Activated CD4-positive, alpha-beta T cell treated with anti-CD3 and anti-CD28 coated beads for 1 hour (primary cell): ENCODE results near the gene FCHO1.
"Not testable (repeated sequence)": the region's sequence is repeated elsewhere in the genome, so short reads cannot be mapped to it uniquely, and the experiment has no call there.

Experiments used
- DNase-seq: peaks from one replicate; pipeline ENCODE4 v3.0.0-alpha.2; 2020

Gene FCHO1

DNA sequence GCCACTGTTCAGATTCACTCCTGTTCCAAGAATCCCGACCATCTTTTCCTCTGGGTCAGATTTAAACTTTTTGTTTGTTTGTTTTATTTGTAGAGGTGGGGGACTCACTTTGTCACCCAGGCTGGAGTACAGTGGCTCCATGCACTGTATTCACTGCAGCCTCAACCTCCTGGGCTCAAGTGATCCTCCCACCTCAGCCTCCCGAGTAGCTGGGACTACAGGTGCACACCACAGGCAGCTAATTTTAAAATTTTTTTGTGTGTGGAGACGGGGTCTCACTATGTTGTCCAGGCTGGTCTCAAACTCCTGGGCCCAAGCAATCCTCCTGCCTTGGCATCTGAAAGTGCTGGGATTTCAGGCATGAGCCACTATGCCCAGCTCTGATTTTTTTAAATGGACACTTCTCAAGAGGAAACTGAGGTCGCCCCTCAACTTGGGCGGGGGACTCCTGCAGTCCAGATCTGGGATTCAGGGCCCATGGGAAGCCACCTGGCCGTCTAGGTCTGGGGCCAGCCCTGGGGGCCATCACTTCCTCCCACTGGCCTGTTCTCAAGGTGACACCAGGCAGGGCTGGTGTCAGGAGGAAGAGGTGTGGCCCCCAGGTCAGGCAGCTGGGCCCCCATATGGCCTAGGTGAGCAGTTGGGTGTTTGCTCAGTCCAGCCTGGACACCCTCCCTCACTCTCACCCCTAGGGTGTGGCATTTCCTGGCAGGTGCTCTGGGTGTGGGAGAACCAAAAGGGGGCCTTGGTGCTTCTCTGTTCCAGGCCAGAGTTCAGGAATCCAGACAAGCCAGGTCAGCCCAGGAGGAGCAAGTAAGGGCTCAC is 44.9 kb downstream of the FCHO1 start:
- DNase-seq = no peak

DNA sequence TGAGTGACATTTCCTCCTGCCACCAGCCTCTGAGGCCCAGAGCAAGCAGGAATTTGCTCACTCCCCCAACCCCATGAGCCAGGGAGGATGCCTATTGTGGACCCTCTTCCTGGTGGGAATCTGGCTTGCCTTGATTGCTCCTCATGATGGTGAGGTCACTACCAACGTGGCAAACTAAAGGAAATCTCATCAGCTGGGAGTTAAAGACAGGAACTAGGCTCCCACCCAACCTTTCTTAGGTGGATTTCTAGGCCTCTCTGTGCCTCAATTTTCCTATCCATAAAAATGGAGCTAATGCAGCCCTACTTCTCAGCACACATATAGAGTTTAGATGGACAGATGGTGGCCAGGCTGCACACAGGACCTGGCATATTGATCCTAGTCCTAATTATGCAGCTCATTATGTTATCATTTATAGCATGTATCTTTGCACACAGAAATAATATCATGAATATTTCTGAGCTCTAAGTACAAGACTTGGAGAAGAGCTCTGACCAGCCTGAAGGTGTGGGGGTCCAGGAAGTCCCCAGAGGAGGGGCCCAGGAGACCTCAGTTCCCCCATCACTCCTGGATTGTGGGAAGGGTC is 45.7 kb downstream of the FCHO1 start:
- no peak for DNase-seq

DNA sequence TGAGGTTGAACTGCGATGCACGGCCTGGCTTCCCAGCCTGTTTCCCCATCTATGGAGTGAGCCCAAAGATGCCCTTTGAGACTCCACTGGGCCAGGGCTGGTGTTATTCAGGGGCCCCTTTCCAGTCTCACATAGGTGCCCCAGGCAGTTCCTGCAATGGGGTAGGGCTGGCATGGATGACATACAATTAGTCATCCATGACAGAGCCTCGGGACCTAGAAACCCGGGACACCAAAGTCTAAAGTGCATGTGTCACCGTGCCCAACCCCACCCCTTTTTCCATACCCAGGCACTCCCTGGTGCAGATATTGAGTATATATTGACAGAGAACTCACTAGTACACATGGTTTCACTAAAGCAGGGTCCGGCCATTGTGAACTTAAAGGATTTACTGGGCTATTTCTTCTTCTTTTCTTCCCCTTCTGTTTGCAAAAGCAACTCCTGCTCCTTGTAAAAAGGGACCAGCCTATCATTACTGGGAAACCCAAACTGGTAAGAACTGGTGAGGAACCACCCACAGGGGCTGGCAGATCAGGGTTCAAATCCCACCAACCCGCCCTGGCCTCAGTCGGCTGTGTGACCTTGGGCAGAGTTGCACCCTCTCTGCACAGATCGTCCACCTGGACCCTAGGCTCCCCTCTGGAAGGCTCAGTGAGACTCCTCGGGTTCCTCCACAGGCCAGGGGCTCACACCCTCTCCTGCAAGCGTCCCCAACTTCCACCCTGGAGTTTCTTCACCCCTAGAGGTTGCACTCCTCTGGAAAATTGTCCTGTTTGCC is 46.3 kb downstream of the FCHO1 start:
- no peak for DNase-seq

DNA sequence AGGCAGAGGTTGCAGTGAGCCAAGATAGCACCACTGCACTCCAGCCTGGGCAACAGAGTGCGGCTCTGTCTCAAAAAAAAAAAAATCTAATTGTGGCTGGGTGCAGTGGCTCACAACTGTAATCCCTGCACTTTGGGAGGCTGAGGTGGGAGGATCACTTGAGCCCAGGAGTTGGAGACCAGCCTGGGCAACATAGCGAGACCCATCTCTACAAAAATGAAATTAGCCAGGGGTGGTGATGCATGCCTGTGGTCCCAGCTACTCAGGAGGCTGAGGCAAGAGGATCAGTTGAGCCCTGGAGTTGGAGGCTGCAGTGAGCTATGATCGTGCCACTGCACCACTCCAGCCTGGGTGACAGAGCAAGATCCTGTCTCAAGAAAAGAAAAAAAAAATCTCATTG is 47.3 kb downstream of the FCHO1 start:
- not testable (repeated sequence) for DNase-seq

DNA sequence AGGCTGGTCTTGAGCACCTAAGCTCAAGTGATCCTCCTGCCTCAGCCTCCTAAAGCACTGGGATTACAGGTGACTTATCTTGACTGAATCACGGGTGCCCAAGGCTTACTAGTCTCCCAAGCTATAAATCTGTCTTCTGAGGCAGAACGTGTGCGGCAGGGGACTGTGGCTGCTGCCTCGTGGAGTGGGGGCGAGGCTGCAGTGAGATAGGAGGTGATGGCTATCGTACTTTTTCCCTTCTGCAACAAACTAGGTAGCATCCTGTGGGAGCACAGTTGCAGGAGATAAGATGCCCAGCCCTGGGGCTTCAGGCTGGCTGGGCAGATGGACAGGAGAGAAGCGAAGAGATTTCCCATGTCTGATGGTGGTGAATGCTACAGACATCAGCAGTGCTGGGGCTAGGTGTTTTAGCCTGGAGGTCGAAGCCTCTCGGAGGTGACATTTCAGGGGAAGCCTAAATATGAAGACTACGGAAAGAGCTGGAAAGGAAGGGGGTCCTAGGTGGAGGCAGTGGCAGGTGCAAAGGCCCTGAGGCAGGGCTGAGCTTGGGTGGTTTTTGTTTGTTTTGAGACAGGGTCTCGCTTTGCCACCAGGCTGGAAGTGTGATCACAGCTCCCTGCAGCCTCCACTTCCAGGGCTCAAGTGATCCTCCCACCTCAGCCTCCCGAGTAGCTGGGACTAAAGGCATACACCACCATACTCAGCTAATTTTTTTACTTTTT is 51.0 kb downstream of the FCHO1 start:
- no peak for DNase-seq

DNA sequence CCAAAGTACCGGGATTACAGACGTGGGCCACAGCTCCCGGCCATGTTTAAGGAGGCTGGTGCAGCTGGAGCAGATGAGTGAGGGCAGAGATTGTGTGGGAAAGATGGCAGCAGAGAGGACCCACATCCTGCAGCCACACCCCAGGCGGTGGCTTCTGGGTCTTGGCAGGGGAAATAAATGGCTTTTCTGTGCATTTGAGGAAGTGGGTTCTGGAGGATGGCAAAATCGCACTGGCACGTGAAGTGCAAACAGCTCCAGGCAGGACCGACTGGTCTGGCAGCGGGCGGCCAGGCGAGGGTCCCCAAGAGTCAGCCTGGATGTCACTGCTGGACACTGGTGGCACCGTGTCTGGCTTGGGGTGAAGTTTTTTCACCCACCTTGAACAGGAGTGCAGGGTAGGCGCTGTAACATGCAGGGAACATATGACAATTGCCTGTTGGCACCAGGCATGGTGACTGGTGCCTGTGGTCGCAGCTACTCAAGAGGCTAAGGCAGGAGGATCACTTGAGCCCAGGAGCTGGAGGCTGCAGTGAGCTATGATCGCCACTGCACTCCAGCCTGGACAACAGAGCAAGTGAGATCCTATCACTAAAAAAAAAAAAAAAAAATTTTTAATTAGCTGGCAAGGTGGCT is 52.1 kb downstream of the FCHO1 start:
- no peak for DNase-seq

DNA sequence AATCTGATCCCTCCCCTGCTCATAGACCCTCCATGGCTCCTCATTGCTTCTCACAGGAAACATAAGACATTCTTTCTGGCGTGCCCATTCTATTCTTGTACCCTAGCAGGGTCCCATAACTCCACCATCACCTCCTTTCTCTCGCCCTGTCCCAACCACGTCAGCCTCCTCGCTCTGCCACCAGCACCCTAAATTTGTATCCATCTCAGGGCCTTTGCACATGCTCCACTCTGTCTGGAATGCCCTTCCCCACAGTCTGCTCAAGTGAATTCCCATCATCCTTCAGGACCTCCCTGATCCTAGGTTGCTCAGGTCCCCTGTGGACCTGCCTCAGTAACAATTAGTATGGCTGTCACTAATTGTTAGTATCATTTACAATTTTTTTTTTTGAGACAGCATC is 54.1 kb downstream of the FCHO1 start:
- DNase-seq = no peak

DNA sequence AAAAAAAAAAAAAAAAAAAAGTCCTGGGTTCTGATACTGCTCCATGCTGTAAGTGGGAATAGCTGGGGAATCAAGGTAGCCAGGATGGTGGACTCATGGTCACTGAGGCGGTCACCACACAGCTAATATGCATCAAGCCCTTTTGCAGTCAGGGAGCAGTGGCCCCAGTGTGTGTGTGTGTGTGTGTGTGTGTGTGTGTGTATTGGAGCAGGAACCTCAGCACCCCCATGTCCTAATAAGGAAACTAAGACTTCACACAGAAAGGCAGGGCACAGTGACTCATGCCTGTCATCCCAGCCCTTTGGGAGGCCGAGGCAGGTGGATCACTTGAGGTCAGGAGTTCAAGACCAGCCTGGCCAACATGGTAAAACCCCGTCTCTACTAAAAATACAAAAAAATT is 55.7 kb downstream of the FCHO1 start:
- DNase-seq = no peak

DNA sequence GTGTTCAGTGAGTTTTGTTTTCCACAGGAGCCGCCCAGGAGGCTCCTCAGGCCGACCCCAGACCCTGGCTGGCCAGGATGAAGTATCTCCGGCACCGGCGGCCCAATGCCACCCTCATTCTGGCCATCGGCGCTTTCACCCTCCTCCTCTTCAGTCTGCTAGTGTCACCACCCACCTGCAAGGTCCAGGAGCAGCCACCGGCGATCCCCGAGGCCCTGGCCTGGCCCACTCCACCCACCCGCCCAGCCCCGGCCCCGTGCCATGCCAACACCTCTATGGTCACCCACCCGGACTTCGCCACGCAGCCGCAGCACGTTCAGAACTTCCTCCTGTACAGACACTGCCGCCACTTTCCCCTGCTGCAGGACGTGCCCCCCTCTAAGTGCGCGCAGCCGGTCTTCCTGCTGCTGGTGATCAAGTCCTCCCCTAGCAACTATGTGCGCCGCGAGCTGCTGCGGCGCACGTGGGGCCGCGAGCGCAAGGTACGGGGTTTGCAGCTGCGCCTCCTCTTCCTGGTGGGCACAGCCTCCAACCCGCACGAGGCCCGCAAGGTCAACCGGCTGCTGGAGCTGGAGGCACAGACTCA is 56.5 kb downstream of the FCHO1 start:
- no peak for DNase-seq

DNA sequence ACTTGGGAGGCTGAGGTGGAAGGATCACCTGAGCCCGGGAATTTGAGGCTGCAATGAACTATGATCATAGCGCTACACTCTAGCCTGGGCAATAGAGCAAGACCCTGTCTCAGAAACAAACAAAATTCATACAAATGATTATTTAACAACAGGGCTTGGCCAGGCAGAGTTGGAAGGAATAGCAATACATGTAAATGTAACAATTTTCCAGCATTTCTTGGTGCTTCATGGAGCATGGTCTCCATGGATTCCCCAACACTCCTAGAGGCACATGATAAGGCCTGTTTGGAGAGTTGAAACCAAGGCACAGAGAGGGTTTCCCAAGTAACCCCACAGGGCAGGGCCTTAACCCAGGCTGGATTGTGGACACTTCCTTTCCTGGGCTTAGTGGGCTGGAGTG is 59.8 kb downstream of the FCHO1 start:
- no peak for DNase-seq

DNA sequence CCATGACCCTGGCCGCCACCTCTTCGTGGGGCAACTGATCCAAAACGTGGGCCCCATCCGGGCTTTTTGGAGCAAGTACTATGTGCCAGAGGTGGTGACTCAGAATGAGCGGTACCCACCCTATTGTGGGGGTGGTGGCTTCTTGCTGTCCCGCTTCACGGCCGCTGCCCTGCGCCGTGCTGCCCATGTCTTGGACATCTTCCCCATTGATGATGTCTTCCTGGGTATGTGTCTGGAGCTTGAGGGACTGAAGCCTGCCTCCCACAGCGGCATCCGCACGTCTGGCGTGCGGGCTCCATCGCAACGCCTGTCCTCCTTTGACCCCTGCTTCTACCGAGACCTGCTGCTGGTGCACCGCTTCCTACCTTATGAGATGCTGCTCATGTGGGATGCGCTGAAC is 60.4 kb downstream of the FCHO1 start:
- no peak for DNase-seq

DNA sequence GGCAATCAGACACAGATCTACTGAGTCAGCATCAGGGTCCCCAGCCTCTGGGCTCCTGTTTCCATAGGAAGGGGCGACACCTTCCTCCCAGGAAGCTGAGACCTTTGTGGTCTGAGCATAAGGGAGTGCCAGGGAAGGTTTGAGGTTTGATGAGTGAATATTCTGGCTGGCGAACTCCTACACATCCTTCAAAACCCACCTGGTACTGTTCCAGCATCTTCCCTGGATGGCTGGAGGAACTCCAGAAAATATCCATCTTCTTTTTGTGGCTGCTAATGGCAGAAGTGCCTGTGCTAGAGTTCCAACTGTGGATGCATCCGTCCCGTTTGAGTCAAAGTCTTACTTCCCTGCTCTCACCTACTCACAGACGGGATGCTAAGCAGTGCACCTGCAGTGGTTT is 60.8 kb downstream of the FCHO1 start:
- no peak for DNase-seq

DNA sequence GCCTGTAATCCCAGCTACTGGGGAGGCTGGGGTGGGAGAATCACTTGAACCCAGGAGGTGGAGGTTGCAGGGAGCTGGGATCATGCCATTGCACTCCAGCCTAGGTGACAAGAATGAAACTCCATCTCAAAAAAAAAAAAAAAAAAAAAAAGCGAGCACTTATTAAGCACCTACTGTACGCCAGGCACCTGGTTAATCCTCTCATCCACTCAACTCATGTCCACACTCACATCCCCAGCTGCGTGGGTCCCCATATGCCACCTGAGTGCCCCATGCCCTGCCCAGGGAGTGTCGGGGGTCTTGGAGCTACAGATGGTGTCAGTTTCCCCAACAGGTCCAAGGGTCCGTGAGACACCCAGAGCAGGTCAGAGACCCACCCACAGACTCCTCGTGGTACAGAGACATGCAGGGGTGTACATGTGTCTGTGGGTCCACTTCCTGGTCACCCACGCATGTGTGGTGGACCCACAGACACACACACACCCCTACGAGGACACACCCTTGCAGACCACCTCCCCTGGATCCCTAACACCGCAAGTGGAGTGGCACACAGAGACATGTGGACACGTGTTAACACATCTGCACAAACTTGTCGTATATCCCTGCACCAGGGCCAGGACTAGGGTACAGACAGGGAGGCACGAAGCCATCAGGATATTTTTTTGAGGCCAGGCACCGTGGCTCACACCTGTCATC is 66.5 kb downstream of the FCHO1 start:
- no peak for DNase-seq

DNA sequence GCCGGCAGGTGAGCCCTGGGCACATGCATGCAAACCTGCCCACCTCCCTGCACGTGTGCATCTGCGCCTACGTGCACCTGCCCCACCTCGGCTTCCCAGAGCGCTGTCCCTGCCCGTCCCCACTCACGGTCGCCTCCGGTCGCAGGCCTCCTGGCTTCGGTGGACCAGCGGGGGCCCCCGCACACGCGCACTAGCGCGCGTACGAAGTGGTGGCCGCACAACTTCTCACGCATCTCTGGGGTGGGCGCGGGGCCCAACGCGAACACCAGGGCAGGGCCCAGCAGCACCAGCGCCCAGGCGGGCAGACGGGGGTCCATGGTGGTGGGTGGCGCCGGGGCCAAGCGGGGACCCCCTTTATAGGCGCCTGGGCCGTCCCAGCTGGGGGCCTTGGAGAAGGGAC is 69.9 kb downstream of the FCHO1 start, which contains the start of gene INSL3:
TSS of gene INSL3 (minus strand) at position 330 of the 400 bp plus-strand sequence. CDS start at position 317, 13 bp downstream.
- DNase-seq = no peak

DNA sequence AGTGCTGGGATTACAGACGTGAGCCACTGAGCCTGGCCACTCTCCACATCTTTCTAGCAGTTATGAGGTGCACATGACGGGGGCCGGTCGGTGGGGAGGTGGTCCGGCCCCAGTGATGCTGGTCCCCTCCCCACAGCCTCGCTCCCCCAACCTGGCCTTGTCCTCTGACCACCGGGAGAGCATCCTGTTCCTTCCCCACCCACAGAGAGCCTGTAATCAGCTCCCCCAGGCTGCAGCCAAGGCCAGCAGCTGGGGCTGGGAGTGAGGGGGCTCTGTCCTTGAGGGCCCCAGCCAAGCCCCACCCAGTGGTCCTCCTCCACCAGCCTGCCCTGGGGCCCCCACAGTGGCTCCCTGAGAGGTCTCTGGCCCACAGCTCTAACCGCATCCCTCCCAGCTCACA is 73.1 kb downstream of the FCHO1 start:
- DNase-seq = no peak

DNA sequence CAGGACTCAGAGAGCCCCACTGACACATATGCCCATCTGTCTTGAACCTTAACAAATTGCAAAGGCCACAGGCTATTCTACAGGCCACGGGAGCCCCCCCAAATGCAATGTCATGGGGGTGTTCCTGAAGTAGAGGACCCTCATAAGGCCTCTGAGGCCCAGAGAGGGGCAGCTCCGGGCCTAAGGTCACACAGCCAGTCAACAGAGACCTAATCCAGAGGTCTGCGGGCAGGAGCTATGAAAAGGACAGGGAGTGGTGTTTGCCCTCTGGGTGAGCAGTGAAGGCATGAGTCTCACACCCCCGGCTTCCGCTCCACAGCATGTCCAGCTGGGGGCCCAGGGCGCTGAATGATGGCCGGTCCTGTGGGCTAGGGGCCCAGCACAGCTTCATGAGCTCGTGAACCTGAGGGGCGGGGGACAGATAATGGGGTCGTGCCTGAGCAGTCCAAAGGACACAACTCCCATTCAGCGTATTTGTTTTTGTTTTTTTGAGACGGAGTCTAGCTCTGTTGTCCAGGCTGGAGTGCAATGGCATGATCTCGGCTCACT is 75.3 kb downstream of the FCHO1 start:
- no peak for DNase-seq

DNA sequence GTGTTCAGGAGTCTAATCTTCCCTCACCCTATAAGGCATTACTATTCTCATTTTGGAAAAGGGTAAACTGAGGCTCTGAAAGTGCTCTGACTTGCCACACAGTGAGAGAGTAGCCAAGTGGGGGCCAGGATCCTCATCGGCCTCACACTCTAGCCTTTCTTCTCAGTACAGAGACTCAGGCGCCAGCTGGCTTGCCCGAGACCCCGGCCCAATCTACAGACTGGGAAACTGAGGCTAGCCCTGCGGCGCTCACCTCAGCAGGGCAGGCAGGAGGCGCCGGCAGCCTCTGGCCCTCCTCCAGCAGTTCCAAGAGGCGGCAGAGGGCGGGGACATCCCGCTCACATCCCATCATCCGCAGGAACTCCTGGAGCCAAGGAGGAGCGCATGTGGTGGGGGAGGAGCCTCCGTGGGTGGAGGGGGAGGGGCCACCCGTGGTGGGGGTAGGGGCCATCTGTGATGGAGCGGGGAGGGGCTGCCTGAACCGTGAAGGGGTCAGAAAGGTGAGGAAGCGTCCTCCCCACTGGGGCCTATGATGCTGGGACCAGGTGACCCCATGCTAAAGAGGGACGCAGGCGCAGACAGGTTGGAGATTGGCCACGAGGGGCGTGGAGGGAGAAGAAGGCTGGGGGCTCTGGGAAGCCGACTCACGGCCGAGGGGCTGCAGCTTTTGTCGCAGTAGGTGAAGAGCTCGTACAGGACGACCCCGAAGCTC is 78.7 kb downstream of the FCHO1 start:
- no peak for DNase-seq

DNA sequence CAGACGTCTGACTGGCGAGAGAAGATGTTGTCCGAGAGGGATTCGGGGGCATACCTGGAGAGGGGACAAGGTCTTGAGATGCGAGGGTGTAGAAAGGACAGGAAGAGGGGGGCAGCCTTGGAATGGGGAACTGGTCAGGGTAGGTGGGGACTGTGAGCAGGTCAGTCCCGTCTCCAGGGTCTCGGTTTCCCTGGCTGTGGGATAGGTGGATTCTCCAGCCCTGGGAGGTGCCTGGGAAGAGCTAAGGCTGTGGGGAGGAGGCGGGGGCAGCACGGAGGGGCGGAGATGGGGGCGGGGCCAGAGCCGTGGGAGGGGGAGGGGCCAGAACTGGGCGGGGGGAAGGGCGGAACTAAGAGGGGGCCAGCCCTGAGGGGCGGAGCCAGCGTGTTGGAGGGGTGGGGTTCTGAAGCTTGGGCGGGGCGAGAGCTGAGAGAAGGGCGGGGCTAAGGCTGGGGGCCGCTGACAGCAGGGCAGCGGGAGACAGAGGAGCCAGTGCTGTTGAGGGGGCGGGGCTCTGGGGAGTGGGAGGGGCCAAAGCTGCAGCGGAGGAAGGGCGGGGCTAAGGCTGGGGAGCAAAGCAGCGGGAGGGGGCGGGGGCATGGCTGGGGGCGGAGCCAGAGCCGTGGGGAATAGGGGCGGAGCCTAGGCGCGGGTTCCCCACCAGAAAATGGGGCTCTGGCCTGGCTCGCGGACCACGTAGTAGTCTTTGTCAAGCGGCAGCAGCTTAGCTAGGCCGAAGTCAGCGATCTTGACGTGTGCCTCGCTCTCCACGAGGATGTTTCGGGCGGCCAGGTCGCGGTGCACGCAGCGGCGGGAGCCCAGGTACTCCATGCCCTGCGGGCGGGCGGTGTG is 79.5 kb downstream of the FCHO1 start:
- peak; percentile 38 for DNase-seq

DNA sequence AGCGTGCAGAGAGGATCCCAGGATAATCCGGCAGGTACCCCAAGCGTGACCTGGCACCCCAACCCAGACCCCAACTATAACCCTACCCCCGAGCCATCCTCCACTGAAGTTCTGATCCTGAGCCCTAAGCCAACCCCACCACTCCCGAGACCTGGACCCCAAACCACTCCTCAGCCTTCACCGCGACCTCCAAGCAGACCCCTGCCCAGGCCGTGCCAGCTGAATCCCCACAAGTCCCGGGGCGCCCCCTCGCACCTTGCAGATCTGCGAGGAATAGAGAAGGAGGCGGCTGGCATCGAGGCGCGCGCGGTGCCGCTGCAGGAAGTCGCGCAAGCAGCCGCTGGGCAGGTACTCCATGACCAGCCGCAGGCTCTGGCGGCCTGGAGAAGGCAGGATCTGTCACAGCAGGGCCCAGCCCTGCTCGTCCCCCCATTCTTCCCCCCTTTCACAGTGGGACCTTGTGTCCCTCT is 80.2 kb downstream of the FCHO1 start:
- DNase-seq = no peak
